IMR-90 (cell line): ENCODE results near the gene TSGA10IP.

Experiments used
- BHLHE40 ChIP-seq: fragments of 150-350 bp; IDR thresholded peaks from 2 replicates; pipeline ENCODE4 v1.6.1; 2016; ENCODE audit warnings: mild to moderate bottlenecking, low read depth, low read length
- CEBPB ChIP-seq: IDR thresholded peaks from 2 replicates; pipeline ENCODE4 v1.6.1; 2012; ENCODE audit warnings: low read depth, low read length, improper control_type of control experiment
- CHD1 ChIP-seq: IDR thresholded peaks from 2 replicates; pipeline ENCODE4 v1.6.1; 2012; ENCODE audit warnings: low read depth, low read length, improper control_type of control experiment
- ELK1 ChIP-seq: fragments of 150-350 bp; IDR thresholded peaks from 2 replicates; pipeline ENCODE4 v1.6.1; 2016; ENCODE audit warnings: low read depth, mild to moderate bottlenecking, low read length, moderate library complexity, borderline replicate concordance
- MAFK ChIP-seq: IDR thresholded peaks from 2 replicates; pipeline ENCODE4 v1.6.1; 2012; ENCODE audit warnings: low read depth, low read length, improper control_type of control experiment
- MAZ ChIP-seq: IDR thresholded peaks from 2 replicates; pipeline ENCODE4 v1.6.1; 2012; ENCODE audit warnings: low read depth, mild to moderate bottlenecking, low read length, improper control_type of control experiment, moderate library complexity, borderline replicate concordance
- MXI1 ChIP-seq: IDR thresholded peaks from 2 replicates; pipeline ENCODE4 v1.6.1; 2012; ENCODE audit warnings: low read depth, mild to moderate bottlenecking, low read length, moderate library complexity, borderline replicate concordance
- POLR2A ChIP-seq: IDR thresholded peaks from 2 replicates; pipeline ENCODE4 v1.6.1; 2012; ENCODE audit warnings: mild to moderate bottlenecking, low read depth, low read length
- RAD21 ChIP-seq: IDR thresholded peaks from 2 replicates; pipeline ENCODE4 v1.6.1; 2012; ENCODE audit warnings: low read length, improper control_type of control experiment
- RCOR1 ChIP-seq: IDR thresholded peaks from 2 replicates; pipeline ENCODE4 v1.6.1; 2012; ENCODE audit warnings: mild to moderate bottlenecking, low read length, improper control_type of control experiment; ENCODE audit not compliant: insufficient replicate concordance
- RFX5 ChIP-seq: IDR thresholded peaks from 2 replicates; pipeline ENCODE4 v1.8.0; 2012; ENCODE audit warnings: low read depth, mild to moderate bottlenecking, low read length, moderate library complexity
- SMC3 ChIP-seq: fragments of 150-350 bp; IDR thresholded peaks from 2 replicates; pipeline ENCODE4 v1.6.1; 2016; ENCODE audit warnings: low read depth, mild to moderate bottlenecking, antibody characterized with exemption, low read length, moderate library complexity
- TF ChIP-seq, protein P1 (sequence below): conservative IDR thresholded peaks from 2 replicates; pipeline ENCODE4 v1.5.1; 2012; ENCODE audit warnings: mild to moderate bottlenecking, low read depth, low read length, improper control_type of control experiment
- TF ChIP-seq, protein P2 (sequence below): fragments of 150-350 bp; IDR thresholded peaks from 2 replicates; pipeline ENCODE4 v1.6.1; 2017; ENCODE audit warnings: mild to moderate bottlenecking, antibody characterized with exemption, low read length, low read depth

DNA sequence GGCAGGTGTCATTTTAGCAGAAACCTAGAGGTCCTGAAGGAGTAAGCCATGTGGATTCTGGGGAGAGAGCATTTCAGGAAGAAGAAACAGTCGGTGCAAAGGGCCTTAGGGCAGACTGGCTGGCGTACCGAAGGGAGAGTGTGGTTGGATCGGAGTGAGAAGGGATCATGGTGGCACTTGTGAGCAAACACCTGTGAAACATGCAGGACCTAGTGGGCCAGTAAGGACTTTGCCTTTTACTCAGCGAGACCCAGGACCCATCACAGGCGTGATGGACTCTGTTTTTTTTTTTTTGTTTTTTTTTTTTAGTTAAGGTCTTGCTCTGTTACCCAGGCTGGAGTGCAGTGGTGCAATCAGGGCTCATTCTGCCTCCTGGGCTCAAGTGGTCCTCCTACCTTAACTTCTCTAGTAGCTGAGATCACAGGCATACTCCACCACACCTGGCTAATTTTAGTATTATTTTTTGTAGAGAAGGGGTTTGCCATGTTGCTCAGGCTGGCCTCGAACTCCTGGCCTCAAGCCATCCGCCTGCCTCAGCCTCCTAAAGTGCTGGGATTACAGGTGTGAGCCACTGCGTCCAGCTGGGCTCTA is 3.5 kb upstream of the TSGA10IP start:
- TF ChIP-seq, protein P1, sequence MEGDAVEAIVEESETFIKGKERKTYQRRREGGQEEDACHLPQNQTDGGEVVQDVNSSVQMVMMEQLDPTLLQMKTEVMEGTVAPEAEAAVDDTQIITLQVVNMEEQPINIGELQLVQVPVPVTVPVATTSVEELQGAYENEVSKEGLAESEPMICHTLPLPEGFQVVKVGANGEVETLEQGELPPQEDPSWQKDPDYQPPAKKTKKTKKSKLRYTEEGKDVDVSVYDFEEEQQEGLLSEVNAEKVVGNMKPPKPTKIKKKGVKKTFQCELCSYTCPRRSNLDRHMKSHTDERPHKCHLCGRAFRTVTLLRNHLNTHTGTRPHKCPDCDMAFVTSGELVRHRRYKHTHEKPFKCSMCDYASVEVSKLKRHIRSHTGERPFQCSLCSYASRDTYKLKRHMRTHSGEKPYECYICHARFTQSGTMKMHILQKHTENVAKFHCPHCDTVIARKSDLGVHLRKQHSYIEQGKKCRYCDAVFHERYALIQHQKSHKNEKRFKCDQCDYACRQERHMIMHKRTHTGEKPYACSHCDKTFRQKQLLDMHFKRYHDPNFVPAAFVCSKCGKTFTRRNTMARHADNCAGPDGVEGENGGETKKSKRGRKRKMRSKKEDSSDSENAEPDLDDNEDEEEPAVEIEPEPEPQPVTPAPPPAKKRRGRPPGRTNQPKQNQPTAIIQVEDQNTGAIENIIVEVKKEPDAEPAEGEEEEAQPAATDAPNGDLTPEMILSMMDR = no peak
- no peak for TF ChIP-seq POLR2A
- no peak for TF ChIP-seq SMC3
- no peak for TF ChIP-seq BHLHE40
- no peak for TF ChIP-seq MAZ
- TF ChIP-seq RFX5 = no peak
- no peak for TF ChIP-seq MAFK
- TF ChIP-seq CHD1 = no peak
- TF ChIP-seq RCOR1 = no peak
- TF ChIP-seq MXI1 = no peak
- TF ChIP-seq CEBPB = no peak
- TF ChIP-seq RAD21 = no peak
- TF ChIP-seq, protein P2, sequence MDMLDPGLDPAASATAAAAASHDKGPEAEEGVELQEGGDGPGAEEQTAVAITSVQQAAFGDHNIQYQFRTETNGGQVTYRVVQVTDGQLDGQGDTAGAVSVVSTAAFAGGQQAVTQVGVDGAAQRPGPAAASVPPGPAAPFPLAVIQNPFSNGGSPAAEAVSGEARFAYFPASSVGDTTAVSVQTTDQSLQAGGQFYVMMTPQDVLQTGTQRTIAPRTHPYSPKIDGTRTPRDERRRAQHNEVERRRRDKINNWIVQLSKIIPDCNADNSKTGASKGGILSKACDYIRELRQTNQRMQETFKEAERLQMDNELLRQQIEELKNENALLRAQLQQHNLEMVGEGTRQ = no peak
- no peak for TF ChIP-seq ELK1
